Activated gamma-delta T cell (primary cell): ENCODE measurements around the gene NFKBIE.

Experiments
- DNase-seq: peaks from one replicate; lab custom pipeline; 2025; lab: John Stamatoyannopoulos, UW

NFKBIE gene

DNA sequence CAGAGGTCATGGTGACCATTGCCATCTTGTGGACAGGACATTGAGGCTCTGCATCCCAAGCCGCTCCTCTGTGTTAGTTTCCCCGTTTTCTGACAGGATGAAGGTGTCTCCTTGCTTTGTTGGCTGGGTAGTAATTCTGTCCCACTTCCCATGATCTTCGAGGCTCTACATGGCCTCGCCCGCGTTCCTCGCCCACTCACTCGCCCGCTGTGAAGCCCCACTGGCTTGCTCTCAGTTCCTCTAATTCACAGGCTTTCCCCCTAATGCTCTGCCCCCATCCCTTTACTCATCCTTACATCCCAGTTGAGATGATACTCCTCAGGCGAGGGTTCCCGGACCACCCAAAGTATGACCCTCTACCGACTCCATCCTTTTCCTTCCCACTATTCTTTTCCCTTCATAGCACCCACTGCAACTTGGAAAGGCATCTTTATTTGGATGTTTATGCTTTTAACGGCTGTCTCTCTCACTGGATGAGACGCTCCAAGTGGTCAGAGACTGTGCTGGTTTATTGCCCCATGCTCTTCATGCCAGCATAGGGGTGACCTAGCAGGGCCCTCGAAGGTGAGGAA is 7.5 kb downstream of the NFKBIE start:
- no peak for DNase-seq

DNA sequence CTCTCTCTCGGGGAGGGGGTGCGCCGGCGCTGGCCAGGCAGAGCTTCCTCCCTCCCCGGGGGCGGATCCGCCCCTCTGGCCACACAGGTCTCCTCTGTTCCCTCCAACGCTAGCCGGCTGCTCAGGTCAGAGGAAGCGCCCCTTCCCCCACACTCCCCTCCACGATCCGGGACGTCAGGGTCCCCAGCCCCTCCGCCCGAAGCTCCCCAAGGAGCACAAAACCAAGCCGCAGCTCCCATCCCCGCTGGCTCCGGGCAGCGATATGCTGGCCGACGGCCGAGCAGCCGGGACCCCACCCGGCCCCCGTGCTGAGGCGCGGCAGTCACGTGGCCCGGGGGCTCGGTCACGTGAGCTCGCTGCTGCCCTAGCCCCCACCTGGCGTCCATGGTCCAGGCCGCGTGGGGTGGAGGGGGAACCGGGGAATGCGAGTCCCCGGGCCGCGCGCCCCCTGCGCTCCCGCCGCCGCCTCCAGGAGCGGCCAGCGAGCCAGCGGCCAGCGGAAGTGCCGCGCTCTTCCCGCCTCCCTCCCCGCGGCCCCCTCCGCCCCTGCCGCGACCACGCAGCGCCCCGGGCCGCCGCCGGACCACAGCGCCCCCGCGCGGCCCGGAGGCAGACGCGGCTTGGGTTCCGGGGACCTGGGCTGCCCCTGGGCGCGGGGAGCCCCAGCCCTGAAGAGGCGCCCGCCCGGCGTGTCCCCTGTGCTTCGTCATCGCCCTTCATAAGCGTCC is 8.2 kb downstream of the NFKBIE start, which contains the start of gene SLC35B2:
Gene SLC35B2 (minus strand): TSS at position 504 of the 728 bp plus-strand sequence. CDS start 118 bp downstream, at position 386.
- peak; percentile 54 for DNase-seq

DNA sequence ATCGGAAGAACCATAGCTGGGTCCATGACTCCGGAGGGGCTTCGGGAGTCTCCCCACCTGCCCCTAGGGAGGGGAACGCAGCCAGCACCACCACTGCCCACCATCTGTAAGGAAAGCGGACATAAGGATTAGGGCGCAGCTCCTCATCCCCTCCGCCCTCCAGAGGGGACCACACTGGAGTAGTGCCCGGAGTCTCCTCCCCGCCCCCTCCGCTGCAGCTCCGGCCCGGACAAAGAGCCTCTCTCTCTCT is 8.7 kb downstream of the NFKBIE start:
- no peak for DNase-seq

DNA sequence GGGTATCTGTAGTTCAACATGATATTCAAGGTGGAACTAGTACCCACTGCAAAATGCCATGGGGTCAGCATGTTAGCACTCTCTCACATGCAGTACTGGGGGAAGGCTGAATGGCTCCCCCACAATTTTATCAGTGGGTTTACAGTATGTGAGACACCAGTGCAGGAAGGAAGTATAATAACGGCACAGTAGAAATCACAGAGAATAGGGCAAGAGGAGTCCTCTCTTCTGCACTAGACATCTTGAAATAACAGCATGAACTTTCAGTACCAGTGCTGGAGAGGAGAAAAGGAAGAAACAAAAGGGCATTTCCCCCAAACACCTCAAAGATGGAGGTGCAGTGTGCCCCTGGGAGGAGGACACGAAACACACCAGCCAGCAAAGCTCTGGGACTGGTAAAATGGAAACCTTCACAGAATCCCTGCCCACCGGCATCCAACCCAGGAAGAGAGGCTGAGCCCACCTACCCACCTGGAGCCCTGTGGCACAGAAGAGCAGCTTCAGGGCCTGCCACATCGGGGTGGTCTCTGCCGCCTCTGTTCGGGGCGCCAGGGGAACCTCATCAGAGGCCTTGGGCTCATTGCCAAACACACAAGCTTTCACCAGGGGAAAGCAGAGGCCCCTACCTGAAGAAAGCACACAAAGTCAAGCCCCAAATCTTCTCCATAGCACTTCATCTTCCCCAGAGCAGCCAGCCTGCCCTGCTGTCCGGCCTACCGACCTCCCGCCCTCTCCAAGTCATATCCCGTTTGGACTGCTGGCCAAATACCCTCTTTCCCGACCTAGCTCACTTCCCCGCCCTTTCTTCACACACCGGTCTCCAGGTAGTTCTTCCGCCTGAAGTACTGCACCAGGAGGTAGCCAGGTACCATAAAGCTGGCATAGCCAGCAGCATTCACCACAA is 9.2 kb downstream of the NFKBIE start:
- DNase-seq, result no peak

DNA sequence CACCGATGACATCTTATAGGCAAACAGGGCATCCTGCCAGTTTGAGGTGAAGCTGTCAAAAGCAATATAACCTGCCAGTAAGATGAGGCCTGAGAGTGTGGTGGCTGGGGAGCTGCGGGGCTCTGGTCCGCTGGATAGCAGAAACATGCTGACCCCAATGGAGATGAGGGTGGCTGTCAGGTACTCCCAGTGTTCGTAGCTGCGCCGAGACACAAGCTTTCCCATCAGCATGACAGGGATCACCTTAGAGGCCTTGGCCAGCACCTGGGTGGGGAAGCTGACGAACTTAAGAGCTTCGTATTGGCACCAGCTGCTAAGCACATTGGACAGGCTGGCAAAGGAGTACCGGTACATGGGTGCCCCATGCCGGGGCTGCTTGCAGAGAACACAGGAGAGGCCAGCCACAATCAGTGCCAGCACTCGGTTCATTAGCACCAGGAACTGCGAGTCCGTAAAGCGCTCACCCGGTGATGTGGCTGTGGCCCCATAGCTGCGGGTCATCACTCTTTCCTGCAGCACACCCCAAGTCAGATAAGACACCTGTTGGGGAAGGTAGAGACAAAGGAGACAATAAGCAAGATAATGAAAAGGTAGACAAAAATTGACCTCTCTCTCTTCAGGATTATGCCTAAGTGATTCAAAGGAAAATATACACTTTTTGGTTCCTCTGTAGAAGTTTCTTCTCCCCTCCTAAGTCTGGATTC is 10.1 kb downstream of the NFKBIE start:
- DNase-seq, result no peak

DNA sequence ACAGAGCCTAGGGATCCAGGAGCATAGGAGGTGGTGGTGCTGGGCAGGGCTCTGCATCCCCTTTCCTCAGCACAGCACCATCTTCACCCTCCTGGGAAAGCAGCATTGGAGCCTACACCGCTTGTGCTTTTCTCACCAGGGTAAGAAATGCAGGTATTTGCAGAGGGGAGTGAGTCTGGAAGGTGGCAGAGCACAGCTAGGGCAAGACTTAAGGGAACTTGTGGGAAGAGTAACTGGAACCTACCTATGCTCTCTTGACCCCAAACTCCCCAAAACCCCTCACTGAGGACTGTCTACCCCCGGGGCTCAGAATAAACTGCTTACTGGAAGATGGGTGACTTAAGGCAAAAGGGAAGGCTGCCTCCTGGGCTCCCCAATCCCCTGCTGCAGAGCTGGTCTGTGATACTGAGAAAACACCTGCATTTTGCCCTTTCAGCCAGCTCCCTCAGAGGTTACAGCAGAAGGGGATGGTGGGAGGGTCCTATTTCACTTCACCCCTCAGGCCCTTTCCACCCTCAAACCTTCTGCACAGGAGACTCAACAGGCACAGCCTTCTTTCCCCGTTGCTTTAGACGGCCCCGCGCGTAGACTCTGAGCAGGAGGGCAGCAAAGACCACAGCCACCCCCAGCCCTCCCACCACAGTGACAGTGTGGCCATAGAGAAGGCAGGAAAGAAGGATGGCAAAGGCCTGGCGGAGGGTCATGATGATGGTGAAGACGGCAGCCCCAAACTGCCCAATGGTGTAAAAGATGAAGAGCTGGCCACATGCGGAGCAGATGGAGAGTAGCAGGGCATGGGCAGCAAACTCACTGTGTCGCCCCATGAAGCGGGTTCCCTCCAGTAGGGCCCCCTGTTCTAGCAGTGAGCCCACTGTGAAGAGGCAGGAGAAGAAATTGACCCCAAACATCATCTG is 10.9 kb downstream of the NFKBIE start:
- DNase-seq, result no peak

DNA sequence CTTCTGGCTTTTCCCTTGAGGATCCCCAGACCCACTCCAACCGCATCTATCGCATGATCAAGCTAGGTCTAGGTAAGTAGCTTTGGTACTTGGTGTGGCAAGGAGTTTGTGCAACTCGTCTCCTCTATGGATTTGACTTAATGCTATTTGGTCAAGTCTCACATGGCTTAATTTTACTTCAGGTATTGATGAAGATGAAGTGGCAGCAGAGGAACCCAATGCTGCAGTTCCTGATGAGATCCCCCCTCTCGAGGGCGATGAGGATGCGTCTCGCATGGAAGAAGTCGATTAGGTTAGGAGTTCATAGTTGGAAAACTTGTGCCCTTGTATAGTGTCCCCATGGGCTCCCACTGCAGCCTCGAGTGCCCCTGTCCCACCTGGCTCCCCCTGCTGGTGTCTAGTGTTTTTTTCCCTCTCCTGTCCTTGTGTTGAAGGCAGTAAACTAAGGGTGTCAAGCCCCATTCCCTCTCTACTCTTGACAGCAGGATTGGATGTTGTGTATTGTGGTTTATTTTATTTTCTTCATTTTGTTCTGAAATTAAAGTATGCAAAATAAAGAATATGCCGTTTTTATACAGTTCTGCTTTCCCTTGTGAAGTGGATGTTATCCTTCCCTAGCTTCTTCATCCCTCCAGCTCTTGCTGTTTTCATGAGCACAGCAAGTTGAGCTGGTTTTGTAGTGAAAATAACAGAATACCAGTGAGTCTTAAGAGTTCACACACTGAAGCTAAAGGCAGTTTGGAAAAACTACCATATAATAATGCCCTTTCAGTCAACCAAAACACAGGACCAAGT is 11.8 kb downstream of the NFKBIE start:
- no peak for DNase-seq

DNA sequence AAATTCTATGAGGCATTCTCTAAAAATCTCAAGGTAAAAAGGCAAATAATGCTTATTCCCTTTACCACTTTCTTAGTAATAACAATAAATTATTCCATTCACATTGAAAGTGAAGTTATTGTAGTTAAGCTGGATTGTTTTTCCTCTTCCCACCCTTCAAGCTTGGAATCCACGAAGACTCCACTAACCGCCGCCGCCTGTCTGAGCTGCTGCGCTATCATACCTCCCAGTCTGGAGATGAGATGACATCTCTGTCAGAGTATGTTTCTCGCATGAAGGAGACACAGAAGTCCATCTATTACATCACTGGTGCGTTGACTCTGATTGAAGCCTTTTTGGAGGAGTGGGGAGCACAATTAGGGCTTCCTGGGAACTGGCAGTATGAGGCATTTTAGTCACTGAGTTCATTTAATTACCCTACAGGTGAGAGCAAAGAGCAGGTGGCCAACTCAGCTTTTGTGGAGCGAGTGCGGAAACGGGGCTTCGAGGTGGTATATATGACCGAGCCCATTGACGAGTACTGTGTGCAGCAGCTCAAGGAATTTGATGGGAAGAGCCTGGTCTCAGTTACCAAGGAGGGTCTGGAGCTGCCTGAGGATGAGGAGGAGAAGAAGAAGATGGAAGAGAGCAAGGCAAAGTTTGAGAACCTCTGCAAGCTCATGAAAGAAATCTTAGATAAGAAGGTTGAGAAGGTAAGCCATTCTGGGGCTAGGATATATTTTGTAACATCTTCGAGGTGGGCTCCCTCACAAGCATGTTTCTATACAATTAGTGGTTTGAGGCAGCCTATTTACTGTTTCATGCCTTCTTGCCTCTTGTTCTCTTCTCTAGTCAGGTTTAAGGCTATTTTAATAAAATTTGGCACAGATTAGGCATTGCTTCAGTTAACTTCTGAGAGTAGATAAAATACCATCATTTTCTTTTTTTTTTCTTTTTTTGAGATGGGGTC is 13.5 kb downstream of the NFKBIE start:
- DNase-seq, result no peak

DNA sequence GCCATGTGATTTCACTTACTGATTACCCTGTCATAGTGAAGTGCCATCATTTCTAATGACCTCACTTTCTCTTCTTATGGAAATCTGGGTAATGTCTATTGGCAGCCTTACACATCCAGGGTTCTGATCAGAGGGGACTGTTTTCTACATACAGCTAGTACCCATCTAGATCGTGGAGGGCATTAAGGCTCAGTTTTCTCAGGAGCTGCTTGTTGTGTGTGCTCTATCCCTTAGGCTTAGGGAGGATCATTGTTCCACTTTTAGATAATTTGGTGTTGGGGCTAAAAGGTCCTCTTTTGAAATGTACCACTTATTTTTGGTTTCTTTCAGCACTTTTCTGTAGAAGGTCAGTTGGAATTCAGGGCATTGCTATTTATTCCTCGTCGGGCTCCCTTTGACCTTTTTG is 14.6 kb downstream of the NFKBIE start:
- no peak for DNase-seq

DNA sequence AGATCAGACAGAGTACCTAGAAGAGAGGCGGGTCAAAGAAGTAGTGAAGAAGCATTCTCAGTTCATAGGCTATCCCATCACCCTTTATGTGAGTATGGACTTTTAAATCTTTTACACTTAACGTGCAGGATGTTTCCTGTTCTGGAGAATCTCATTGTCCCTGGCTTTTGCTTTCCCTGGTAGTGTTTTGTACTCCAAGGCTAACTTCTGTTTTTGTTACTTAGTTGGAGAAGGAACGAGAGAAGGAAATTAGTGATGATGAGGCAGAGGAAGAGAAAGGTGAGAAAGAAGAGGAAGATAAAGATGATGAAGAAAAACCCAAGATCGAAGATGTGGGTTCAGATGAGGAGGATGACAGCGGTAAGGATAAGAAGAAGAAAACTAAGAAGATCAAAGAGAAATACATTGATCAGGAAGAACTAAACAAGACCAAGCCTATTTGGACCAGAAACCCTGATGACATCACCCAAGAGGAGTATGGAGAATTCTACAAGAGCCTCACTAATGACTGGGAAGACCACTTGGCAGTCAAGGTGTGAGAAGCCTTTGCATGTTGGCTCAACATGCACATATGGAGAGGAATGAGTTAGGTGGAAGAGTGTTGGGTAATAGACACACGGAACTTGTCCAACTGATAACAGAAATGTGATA is 15.2 kb downstream of the NFKBIE start:
- DNase-seq, result no peak

DNA sequence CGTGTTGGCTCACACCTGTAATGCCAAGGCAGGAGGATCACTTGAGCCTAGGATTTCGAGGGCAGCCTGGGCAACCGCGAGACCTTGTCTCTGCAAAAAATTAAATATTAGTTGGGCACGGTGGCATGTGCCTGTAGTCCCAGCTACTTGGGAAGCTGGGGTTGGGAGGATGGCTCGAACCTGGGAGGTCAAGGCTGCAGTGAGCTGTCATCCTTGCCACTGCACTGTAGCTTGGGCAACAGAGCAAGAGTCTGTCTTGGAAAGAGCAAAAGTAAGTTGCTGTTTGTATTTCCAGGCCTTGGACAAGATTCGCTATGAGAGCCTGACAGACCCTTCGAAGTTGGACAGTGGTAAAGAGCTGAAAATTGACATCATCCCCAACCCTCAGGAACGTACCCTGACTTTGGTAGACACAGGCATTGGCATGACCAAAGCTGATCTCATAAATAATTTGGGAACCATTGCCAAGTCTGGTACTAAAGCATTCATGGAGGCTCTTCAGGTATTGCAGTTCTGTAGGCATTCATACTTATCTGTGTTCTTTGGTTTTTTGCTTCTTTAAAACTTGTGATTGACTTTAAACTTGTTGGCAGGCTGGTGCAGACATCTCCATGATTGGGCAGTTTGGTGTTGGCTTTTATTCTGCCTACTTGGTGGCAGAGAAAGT is 16.1 kb downstream of the NFKBIE start:
- DNase-seq, result no peak

DNA sequence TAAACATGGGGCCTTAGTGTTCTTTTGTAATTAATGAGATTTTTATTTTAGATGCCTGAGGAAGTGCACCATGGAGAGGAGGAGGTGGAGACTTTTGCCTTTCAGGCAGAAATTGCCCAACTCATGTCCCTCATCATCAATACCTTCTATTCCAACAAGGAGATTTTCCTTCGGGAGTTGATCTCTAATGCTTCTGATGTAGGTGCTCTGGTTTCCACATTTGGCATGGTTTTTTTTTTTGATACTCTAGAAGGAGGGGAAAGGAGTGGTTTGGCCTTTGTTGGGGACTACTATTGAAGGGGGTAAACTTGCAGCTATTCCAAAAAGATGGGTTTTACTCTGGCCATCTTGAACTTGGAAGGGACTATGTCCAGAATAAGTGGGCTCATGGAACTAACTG is 16.8 kb downstream of the NFKBIE start:
- DNase-seq, result no peak

DNA sequence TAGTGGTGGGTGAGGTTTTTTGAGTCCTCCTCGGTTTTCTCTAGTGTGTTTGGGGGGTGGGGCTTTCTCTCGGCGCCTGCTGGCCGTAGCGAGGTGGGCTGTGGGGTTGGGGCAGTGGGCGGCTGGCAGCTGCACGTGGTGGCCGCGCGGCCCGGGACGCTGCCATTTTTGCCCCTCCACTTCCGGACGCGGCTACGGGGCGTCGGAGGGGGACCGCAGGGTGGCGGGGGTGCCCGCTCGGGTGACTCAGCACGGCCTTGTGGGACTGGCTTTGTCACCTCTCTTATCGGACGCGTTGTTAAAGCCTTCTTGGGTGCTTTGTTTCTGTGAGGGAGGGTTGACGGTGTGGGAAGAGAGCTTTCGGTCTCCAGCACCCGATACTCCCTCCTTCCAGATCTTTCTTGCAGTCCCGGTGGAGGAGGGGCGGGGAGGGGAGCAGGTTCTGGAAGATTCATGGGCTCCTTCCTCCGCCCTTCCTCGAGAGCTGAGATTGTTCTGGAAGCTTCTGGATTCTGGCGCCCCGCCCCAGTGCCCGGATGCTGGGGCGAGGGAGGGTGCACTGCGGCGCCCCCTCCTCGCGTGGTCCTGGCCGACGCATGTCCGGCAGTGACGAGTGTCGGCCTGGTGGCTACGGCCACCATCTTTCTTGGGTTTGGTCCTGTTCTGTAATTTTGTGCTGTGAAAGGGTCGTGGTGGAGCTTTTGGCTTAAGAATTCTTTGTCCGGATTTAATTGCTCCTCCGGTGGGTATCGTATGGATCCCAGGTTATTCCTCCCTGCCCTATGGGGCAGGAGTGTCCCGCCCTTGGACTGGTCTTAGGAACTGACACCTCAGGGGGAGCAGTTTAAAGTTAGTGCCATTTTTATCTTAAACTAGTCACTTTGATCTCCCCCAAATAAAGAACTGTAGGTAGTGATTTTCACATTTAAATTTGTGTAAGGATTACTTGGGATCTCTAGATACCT is 17.7 kb downstream of the NFKBIE start:
- peak; percentile 92 for DNase-seq

DNA sequence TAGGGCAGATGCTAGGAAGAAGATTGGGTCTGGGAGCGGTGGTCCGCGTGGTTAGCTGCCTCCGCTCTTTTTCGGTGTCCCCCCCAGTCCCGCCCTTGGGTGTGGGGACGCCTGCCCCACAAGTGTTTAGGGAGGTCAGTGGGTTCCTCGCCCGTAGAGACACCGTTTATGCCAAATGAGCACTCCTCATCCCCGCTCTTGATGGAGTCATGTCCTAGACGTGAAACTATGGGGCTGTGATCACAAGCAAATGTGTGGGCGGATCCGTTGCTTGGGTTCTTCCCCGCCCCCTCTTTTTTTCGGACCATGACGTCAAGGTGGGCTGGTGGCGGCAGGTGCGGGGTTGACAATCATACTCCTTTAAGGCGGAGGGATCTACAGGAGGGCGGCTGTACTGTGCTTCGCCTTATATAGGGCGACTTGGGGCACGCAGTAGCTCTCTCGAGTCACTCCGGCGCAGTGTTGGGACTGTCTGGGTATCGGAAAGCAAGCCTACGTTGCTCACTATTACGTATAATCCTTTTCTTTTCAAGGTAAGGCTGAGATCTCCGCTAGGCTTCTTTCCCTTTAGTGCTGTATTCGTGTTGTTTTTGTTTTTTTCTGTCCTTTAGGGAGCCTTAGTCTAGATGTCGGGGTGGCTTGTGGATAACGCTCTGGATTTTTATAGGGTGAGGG is 18.6 kb downstream of the NFKBIE start, which contains the start of gene HSP90AB1:
Gene HSP90AB1 (plus strand): TSS at position 439 of the 675 bp plus-strand sequence. CDS start 1,529 bp downstream, outside the sequence.
- DNase-seq, result peak; percentile 59

DNA sequence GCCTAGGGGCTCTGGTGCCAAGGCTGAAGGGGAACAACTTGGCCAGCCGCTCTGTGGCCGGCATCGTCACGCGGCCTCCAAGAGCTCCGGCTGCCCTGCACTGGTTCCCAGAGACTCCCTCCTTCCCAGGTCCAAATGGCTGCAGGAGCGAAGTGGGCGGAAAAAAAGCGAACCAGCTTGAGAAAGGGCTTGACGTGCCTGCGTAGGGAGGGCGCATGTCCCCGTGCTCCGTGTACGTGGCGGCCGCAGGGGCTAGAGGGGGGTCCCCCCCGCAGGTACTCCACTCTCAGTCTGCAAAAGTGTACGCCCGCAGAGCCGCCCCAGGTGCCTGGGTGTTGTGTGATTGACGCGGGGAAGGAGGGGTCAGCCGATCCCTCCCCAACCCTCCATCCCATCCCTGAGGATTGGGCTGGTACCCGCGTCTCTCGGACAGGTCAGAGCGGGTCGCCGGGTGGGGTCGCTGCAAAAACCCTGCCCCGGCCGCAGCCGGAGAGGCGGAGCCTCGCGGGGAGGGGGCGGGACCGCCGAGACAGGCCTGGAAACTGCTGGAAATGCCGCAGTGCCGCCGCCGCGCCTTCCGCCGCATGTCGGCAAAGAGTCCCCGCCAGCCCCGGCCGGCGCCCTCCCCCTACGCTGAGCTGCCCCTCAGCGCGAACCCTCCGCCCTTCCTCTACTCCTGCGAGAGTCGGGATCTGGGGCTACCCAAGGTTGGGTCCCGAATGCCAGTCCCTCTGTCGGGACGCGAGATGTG is 19.3 kb downstream of the NFKBIE start:
- peak; percentile 71 for DNase-seq
